ENCODE results near the gene CDC14B.

Gene CDC14B

DNA sequence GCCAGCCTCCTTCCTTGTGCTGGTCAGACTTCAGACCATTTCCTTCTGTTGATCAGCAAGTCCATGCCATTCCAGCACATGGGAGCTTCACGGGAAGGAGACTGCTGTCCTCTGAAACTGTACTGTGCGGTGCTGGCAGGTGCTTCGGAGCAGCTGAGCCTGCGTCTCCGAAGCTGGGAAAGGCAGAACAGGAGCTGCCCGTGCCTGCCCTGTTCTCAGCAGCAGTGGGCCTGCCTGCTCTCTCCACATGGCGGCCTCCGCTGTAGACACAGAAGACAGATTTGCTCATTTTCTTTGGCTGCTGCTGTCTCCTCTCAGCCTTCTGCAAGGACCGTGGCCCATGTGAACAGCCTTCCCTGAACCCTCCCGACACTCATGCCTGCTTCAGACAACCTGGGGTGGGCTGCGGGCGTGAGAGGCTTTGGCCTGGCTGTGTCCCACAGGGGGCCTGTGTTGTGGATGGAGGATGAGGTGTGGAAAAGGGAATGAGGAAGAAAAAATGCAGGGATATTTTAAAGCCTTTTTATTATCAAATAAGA, 126.6 kb downstream of the CDC14B start:
- Histone ChIP-seq H3K9ac (ENCODE audit: low read length) (no peak overlapping the region), H3K27ac (ENCODE audit: low read length) (no peak overlapping the region), H3K27me3 (replicated peaks; ENCODE audit: insufficient read depth, low read length) (no peaks in the 10 kb centered on the region), H3K4me2 (ENCODE audit: low read depth, low read length) (no peak overlapping the region), H3K9me3 (replicated peaks; ENCODE audit: insufficient read depth, low read length) (no peaks in the 10 kb centered on the region), H3F3A (ENCODE audit: insufficient read depth, low read length) (no peaks in the 10 kb centered on the region), H3K79me2 (ENCODE audit: low read length) (no peaks in the 10 kb centered on the region), H2AFZ (ENCODE audit: low read length) (no peak overlapping the region), H3K4me3 (ENCODE audit: low read length) (no peak overlapping the region), H3K4me1 (ENCODE audit: low read length) (no peaks in the 10 kb centered on the region), H4K20me1 (ENCODE audit: insufficient read depth, low read length) (no peaks in the 10 kb centered on the region), H3K36me3 (replicated peaks; ENCODE audit: insufficient read depth, low read length) (no peaks in the 10 kb centered on the region), H3K9me2 (replicated peaks; ENCODE audit: insufficient read depth, low read length) (no peaks in the 10 kb centered on the region)
- TF ChIP-seq EZH2 (optimal IDR thresholded peaks at IDR 0.05; ENCODE audit: low read depth, low read length) (no peak), CTCF (IDR thresholded peaks at IDR 0.05; ENCODE audit: low read length) (no peak), EZH2phosphoT487 (IDR thresholded peaks at IDR 0.05; ENCODE audit: low read length) (no peak)
- DNase-seq: no peak

DNA sequence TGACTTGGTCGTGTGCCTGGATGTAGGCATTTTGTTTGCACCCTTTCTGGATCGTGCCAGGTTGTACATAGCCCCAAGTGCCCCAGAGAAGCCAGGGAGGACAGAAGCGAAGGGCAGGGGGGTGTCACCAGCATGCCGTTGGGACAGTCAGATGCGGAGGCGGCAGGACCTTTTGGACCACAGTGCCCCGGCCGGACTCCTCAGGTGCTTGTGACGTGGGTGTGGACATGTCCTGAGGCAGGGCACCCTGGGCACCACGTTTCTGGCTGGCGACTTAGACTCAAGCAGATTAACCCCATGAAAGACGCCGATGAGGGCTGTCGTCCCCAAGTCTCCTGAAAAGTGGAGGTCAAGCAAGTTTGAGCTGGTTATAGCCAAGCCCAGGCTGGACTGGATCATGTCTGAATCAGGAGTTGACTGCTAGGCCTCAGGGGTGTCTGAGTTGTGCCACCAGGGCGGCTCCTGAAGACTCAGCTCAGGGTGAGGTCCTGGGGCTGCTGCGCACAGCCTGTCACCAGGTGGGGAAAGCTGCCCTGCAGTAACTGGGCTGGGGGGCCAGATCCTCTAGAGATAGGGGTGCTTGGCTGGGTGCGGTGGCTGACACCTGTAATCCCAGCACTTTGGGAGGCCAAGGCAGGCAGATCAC, 127.6 kb downstream of the CDC14B start:
- Histone ChIP-seq H3K4me1 (ENCODE audit: low read length) (no peaks in the 10 kb centered on the region), H3K79me2 (ENCODE audit: low read length) (no peaks in the 10 kb centered on the region), H3K9ac (ENCODE audit: low read length) (no peak overlapping the region)

DNA sequence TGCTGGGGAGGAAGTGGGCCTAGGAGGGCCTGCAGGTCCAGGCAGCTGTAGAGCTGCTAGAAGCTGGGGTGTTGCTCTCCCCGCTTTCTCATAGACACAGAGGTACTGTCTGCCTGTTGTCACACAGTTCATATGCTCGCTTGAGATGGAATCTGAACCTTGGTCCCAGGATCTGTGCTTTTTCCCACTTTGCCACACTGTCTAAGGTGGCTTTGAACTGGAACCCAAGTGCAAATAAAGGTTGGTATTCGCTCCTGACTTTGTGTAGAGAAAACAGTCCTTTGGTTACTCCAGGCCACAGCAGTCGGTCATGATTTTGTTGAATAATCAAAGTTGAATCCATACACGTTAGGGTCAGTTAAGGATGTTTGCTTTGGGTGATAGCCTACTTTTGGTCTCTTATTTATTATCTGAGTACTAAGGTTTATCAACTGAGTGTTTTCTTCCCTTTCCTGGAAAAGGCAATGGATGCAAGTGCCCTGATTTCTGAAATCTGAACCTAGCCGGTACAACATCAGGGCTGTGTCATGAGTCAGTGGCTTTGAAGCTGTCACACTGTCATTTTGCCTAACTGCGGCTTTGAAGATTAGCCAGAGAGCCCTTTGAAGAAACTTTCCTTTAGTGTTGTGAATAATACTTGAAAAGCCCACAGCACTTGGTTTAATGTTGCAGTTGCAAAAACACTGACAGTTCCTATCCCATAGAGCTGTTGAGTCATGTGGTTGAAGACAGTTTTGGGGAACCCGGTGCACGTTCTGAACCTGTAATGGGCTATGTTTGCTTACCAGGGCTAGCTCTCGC, 128.4 kb downstream of the CDC14B start:
- Histone ChIP-seq H3K9me2 (replicated peaks; ENCODE audit: insufficient read depth, low read length) (no peaks in the 10 kb centered on the region), H3K9ac (ENCODE audit: low read length) (no peak overlapping the region), H3K4me2 (ENCODE audit: low read depth, low read length) (no peak overlapping the region), H3K4me1 (ENCODE audit: low read length) (no peaks in the 10 kb centered on the region), H3K27ac (ENCODE audit: low read length) (no peak overlapping the region), H3K4me3 (ENCODE audit: low read length) (no peak overlapping the region), H3K36me3 (replicated peaks; ENCODE audit: insufficient read depth, low read length) (no peaks in the 10 kb centered on the region), H2AFZ (ENCODE audit: low read length) (no peak overlapping the region), H3K27me3 (replicated peaks; ENCODE audit: insufficient read depth, low read length) (no peaks in the 10 kb centered on the region), H3F3A (ENCODE audit: insufficient read depth, low read length) (no peaks in the 10 kb centered on the region), H3K9me3 (replicated peaks; ENCODE audit: insufficient read depth, low read length) (no peaks in the 10 kb centered on the region), H3K79me2 (ENCODE audit: low read length) (no peaks in the 10 kb centered on the region), H4K20me1 (ENCODE audit: insufficient read depth, low read length) (no peaks in the 10 kb centered on the region)
- no peak for DNase-seq
- no peak for TF ChIP-seq CTCF (IDR thresholded peaks at IDR 0.05; ENCODE audit: low read length)
- no peak for TF ChIP-seq EZH2phosphoT487 (IDR thresholded peaks at IDR 0.05; ENCODE audit: low read length)
- TF ChIP-seq EZH2 (optimal IDR thresholded peaks at IDR 0.05; ENCODE audit: low read depth, low read length): no peak

More for the DNA sequence above, 127.6 kb downstream of the CDC14B start:
- H3K27me3 ChIP-seq (replicated peaks; ENCODE audit: insufficient read depth, low read length): no peaks in the 10 kb centered on the region
- no peak for DNase-seq
- no peaks in the 10 kb centered on the region for H3K9me2 ChIP-seq (replicated peaks; ENCODE audit: insufficient read depth, low read length)
- no peak overlapping the region for H2AFZ ChIP-seq (ENCODE audit: low read length)
- H3K27ac ChIP-seq (ENCODE audit: low read length): no peak overlapping the region
- H3K9me3 ChIP-seq (replicated peaks; ENCODE audit: insufficient read depth, low read length): no peaks in the 10 kb centered on the region
- H4K20me1 ChIP-seq (ENCODE audit: insufficient read depth, low read length): no peaks in the 10 kb centered on the region
- H3K36me3 ChIP-seq (replicated peaks; ENCODE audit: insufficient read depth, low read length): no peaks in the 10 kb centered on the region
- H3K4me3 ChIP-seq (ENCODE audit: low read length): no peak overlapping the region
- H3K4me2 ChIP-seq (ENCODE audit: low read depth, low read length): no peak overlapping the region
- TF ChIP-seq EZH2 (optimal IDR thresholded peaks at IDR 0.05; ENCODE audit: low read depth, low read length) (no peak), CTCF (IDR thresholded peaks at IDR 0.05; ENCODE audit: low read length) (no peak), EZH2phosphoT487 (IDR thresholded peaks at IDR 0.05; ENCODE audit: low read length) (no peak)
- no peaks in the 10 kb centered on the region for H3F3A ChIP-seq (ENCODE audit: insufficient read depth, low read length)

Measured in MM.1S (cell line).